ENCODE measurements around the gene P2RX6.

P2RX6 gene

DNA sequence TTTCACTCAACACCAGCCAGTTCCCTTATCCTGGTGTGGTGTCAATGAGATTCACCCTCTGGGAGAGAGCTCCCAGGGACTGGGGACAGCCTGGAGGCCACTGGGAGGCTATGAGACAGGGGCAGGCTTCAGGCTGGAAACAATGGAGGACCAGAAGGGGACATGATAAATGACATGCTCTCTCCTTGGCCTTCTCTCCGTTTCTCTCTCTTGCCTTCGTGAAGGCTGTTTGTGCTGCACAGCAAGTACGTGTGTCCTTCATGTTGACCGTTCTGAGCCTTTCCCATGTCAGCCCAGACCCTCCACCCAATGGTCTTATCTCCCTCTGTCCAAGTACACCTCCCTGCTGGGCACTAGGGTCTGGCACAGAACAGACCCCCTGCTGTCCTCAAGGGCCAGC lies 34.4 kb upstream of the P2RX6 start:
- no peak for FAIRE-seq

DNA sequence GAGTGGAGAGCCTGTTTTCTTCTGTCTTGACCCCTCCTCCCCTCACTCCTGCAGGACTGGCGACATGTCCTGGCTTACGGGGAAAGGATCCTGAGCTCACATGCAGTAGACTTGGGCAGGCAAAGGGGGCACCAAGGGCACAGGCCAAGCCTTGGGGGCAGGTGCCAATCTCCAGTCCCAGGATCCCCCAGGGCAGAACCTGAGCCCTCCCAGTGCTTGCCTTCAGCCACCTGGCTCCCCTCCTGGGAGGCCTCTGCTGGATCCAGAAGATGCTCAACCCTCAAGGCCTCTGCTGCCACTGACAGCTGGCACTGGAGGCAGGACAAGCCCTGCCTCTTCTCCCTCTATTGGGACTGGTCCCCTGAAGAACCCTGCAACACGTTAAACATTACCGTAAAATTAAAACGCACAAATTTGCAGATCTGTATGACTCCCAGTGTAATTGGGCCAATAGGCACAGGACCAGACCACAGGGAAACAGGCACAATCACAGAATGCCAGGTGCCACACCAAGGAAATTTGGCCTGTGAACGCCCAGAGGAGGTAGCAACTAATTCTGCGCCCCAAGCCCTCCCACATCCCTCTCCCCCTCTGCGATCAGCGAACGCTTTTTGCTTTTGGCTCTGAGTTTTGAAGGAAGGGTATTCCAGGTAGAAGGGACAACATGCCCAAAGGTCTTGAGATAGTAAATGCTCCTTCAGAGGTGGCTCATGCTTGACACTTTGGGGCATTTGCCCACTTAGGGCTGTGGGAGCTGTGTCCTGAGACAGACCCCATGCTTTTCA lies 33.8 kb upstream of the P2RX6 start:
- FAIRE-seq: no peak

DNA sequence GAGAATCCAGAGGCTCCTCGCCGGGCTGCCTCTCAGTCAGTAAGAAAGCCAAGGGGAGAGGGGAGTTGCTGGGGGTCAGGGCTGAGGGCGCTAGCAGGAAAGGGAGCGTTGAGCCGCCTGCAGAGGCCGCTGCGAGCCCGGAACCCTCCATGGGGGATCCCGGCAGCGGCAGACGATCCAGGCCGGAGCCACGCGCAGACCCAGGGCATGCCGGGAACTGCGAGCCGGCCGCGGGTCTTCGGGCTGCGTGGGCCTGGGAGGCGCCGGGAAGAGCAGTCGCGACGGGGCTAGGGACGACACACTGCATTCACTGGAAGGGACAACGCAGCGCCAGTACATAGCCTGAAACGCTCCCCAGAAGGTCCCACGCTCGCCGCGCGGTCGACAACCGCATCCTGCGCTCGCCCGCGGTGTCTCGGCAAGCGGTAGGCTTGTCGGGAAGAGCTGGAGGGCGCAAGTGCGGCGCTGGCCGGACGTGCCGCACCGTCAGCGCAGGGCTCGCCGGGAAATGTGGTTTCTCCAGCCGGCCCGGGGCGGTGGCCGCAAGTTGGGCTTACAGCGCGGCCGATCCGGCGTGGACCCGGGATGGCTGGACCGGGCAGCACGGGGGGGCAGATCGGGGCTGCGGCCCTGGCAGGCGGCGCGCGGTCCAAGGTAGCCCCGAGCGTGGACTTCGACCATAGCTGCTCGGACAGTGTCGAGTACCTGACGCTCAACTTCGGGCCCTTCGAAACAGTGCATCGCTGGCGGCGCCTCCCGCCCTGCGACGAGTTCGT lies 33.0 kb upstream of the P2RX6 start, which contains the start of gene LZTR1:
LZTR1 (plus strand) TSS at position 511 of the 776 bp plus-strand sequence; CDS start at position 586, 75 bp downstream.
- FAIRE-seq: no peak

DNA sequence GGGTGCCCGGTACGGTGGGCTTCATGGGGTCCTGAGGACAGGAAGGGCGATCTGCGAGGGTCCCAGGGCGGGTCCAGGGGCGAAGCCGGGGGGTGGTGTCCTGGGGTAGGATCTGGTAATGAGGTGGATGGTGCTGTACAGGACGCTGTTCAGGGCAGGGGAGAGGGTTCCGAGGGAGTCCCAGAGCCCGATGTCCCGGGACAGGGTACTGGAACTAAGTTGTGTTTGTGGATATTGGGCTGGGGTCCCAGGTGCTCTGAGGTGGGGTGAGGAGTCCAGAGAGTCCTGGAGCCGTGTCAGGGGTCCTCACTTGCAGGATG lies 32.4 kb upstream of the P2RX6 start:
- FAIRE-seq: no peak

DNA sequence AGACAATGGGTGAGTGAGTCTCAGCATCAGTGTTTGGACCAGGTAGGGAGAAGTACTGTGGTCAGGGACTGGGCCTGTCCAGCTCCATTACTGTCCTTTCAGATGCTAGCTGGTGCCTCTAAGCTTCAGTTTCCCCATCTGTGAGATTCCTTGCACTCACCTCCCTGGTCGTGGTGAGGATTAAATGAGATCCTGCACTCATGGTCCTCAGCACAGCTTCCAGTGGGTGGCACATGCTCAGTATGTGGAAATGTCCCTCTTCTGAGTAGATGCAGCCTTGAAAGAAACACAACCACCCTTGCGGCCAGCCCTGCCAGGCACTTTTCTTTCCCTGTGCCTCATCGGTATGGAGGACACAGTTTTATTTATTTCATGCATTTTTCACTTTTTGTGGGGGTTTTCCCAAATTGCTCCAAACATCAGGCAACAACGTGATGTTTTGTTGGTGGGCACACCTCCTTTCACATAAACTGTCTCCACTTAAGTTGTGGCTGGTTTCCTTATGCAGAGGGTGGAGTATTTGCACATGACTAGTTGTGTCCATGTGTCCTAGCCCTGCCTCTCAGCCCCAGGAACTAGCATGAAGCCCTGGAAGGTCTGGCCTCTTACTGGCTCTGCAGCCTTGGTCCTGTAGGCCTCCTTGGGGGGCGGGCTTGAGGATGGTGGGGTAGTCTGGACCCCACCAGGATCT lies 31.7 kb upstream of the P2RX6 start:
- no peak for FAIRE-seq

DNA sequence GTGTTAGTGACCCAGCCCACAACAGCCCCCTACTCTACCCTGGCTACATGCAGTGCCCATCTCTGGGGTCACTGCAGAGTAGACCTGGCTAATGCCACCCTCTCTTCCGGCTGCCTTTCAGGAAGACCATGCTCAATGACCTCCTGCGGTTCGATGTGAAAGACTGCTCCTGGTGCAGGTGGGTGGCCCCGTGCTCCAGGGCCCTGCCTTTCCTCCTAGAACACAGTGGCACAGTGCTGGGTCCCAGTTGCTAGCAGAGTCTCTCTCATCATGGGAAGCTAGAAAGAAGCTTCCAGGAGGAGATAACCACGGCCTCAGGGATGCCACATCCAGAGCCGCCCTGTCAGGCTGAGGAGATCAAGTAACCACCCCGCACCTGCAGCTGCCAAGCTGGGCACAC lies 29.2 kb upstream of the P2RX6 start:
- FAIRE-seq: no peak

DNA sequence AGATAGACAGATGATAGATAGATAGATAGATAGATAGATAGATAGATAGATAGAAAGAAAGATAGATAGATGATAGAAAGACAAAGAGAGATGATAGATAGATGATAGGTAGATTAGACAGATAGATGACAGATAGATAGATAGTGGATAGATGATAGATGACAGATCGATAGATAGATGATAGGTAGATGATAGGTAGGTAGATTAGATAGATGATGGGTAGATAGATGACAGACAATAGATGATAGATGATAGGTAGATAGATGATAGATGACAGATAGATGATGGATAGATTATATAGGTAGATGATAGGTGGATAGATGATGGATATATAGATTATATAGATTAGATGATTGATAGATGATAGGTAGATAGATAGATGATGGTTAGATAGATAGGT lies 28.6 kb upstream of the P2RX6 start:
- no peak for FAIRE-seq

DNA sequence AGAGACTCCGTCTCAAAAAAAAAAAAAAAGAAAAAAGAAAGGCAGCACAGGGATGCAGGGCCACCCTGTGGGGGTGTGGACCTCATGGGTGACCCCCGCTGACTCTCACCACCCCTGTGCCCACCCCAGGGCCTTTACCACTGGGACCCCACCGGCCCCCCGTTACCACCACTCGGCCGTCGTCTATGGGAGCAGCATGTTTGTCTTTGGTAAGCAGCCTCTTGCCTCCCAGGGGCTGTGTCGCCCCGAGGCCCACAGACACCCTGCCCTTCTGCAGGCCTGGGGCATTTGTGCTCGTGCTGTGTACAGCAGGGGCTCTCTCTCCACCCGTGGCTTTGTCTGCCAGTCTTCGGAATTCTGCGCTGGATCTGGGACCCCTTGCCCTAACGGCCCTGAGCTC lies 27.6 kb upstream of the P2RX6 start:
- no peak for FAIRE-seq

DNA sequence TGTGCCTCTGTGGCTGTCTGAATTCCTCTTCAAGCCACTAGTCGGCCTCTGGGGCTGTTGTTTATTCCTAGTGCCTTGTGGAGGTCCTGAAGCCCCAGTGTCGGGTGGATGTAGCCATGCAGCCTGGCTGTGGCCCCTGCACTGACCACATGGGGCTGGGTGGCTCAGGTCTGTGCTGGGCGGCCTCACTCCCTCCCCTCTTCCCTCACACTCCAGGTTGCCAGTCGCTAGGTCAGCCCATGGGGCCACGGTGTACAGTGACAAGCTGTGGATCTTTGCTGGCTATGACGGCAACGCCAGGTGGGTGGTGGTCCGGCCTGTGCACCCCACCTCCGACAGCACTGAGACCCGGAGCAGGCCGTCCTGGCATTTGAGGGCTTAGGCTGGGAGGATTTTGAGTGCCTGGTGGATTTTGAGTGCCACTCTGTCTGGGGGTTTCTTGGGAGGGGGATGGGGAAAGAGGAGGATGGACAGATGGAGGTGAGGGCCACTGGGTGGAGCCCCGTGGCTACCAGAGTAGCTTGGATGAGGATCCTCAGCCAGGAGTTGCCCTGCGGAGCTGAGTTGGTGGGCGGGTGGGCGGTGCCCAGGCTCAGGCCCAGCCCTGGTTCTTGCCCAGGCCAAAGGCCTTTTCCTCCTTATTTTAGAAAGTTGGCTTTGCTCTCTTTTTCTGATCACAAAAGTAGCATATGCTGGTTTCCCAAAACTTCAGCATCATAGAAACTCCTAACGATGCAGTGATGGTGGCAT lies 26.2 kb upstream of the P2RX6 start:
- no peak for FAIRE-seq

DNA sequence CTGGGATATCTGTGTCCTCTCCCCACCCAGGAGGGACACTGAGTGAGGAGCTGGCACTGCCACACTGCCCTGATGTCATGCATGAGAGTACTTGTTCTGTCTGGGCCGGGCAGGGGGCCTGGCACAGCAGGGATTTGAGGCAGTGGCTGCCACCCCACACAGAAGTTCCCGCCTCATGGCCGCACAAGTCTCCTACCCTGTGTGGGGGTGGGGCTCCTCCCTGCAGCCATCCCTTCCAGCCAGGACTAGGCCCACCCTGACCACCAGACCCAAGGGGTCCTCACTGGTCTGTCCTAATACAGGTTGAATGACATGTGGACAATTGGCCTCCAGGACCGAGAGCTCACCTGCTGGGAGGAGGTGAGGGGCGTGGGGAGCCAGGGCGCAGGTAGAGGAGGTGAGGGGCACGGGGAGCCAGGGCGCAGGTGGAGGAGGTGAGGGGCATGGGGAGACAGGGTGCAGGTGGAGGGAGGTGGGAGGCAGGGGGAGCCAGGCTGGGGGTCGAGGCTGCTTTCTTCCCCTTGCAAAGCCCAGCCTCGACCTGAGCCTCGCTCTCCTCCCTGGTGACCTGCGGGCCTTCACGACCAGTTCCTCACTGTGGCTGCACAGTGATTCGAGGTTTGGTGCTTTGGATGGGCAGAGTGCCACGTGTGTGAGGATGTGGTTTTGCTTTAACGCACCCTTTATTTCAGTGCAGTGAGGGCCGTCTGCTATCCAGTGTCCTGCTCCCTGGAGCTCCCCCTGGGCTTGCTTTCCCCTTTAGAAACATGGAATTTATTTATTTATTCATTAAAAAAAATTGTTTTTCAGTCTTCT lies 25.4 kb upstream of the P2RX6 start:
- FAIRE-seq: no peak

DNA sequence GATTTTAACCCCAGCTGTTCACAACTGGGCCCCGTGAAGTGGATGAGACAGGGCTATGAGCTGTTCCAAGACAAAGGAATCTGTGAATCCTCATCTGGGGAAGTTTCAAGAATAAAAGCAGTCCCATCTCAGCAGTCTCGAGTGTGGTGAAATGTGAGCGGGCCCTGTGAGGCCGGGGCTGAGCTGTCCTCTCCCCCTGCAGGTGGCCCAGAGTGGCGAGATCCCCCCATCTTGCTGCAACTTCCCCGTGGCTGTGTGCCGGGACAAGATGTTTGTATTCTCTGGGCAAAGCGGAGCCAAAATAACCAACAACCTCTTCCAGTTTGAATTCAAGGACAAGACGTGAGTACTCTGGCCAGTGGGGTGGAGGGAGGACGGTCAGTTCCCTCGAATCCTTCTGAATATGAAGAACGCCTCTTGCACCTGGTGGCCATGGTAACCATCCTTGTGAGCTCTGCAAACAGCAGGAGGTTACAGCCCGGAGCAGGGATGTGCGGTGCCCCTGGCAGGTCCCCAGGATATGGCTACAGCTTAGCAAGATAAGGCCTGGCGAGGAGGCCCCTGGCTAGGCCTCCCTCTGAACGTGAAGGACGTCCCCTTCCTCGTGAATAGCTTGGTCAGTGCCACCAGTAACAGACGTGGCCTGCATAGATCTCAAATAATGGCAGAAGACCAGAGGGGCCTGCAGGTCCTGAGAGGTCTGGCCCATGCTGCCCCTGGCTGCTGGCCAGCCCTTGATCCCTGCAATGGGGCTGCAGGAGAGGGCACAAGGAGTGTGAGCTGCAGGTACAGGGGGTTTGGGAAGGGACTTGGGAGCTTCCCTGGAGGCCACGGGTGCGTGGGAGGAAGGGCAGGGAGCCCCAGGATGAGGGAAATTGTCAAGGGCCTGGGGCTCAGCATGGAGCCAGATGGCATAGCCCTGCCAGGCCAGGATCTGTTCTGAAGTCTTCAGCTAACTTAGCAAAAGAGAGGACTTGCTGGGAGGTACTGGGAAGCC lies 24.5 kb upstream of the P2RX6 start:
- no peak for FAIRE-seq

DNA sequence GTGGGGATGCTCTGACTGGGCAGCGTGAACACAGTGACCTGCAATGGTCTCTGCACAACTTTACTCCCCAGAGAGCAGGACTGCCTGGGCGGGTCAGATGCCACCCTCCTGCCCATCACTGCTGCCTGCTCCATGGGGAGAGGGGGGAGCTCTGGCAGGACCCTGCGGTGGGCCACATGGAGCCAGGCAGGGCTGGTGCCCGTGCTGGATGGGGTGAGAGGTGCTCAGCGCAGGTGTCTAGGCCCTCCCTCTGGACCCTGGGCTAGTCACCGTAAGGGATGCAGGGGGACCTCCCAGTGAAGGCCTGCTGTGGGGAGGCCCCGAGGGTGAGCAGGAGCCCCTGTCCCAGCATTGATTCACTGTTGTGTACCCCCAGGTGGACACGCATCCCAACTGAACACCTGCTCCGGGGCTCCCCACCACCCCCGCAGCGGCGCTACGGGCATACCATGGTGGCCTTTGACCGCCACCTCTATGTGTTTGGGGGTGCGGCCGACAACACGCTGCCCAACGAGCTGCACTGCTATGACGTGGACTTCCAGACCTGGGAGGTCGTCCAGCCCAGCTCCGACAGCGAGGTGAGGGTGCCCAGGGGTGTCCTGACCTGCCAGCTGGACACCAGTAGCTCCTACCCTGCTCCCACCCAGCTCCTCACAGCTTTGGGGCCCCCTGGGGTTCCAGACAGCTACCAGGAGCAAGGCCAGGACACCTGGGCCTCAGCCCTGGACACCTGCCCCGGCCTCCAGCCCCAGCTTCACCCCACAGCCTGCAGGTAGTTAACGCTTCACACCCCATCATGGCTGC lies 23.5 kb upstream of the P2RX6 start:
- FAIRE-seq: no peak

DNA sequence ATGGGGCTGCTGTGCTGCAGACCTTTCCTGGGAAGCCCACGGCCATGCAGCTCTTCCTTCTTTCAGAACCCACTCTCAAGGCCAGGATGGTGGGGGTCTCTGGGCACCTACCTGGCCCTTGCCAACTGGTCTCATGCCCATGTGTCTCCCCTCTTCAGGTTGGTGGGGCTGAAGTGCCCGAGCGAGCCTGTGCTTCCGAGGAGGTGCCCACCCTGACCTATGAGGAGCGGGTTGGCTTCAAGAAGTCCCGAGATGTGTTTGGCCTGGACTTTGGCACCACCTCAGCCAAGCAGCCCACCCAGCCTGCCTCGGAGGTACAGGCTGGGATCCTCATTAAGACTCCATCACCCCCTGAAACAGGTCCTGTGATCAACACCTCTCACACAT lies 22.9 kb upstream of the P2RX6 start:
- no peak for FAIRE-seq

DNA sequence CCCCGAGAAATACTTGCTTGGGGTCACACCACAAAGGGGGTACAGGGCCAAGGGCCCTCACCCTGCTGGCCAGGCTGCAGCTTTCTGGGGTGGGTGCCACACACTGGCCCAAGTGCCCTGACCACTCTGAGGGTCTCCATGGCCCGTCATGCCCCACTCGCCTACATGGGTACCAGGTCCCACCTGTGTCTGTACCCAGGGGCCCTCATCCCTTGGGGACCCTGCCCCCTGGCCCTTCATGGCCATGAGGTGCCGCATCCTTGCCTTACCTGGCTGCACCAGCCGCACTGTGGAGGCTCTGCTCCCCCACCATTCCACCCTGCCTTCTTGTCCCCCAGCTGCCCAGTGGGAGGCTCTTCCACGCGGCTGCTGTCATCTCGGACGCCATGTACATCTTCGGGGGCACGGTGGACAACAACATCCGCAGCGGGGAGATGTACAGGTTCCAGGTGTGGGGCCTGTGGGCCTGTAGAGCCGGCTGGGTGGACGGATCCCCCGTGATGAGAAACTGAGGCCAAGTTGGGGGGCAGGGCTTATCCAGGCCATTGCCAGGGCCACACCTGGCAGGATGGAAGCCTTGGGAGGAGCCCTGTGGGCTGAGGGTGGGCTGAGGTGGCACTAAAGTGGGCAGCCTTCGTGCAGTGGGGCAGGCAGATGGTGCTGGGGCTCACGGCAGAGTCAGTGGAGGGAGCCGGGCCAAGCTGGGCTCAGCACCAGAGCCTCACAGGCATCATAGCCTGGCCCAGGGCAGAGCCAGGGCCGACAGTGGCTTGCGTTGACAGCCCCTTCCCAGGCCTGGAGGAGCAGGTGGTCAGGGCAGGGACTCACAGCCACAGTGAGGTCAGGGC lies 22.3 kb upstream of the P2RX6 start:
- no peak for FAIRE-seq

DNA sequence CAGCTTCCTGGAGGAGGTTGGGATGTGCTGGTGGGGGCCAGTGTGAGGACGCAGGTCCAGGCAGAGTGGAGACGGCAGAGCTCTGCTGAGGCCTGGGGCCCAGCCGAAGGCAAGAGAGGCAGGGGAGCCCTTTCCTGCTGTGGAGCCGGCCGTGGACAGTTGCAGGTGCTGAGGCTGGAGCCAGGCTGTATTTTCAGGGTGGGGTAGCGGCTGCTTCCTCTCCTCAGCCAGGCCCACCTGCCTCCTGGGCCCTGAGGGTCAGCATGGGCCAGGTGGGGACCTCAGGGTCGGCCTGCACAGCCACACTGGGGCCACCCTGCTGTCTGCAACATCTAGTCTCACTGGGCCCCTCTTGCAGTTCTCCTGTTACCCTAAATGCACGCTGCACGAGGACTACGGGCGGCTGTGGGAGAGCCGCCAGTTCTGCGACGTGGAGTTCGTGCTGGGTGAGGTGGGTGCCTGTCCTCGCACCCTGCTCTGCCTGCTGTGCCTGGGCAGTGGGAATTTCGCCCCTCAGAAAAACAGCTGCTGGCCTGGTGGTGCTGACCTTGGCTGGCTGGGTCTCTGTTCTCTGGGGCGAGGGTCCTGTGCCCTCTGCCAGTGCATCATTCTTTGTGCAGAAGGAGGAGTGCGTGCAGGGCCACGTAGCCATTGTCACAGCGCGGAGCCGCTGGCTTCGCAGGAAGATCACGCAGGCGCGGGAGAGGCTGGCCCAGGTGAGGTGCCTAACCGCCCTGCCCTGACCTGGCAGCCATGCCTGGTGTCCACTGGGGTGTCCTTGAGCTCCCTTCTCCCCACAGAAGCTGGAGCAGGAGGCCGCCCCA lies 21.4 kb upstream of the P2RX6 start:
- FAIRE-seq: no peak

DNA sequence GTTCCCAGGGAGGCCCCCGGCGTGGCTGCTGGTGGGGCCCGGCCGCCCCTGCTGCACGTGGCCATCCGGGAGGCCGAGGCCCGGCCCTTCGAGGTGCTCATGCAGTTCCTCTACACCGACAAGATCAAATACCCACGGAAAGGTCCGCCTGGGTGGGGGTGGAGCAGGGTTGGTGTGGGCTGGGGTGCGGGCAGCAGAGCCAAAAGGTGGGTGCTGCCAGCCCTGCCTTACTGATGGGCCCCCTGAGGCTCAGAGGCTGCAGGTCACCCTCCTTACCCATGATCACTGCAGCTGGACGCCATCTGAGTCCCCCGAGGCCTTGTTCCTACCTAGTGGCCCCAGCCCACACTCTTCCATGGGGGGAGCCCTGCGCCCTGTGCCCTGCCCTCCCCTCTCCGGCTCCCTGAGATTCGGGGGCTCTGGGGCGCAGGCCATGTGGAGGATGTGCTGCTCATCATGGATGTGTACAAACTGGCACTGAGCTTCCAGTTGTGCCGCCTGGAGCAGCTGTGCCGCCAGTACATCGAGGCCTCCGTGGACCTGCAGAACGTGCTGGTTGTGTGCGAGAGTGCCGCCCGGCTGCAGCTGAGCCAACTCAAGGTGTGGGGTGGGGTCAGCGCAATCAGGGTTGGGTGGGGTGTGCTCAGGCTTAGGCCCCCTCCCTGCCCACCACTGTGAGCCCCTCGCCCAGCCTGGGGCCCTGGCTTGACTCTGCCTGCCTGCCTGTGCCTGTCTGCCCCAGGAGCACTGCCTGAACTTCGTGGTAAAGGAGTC lies 20.6 kb upstream of the P2RX6 start:
- no peak for FAIRE-seq

DNA sequence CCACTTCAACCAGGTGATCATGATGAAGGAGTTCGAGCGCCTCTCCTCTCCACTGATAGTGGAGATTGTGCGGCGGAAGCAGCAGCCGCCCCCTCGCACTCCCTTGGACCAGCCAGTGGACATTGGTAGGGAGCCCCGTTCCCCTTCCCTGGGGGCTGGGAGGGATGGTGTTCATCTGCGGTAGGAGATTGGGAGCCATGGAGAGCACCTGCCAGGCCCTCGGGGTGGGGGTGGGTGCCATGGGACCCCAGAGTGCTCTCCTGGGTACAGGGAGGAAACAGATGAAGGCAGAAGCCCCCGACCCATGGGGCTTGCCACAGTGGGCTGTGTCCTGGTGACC lies 20.1 kb upstream of the P2RX6 start:
- no peak for FAIRE-seq
